Naive thymus-derived CD4-positive, alpha-beta T cell (primary cell): Measurements from ENCODE around the gene SMS. TPM values are rescaled to one million over a fixed set of nuclear protein-coding genes. Genes with fewer than 3 reads are reported as not detected.
A peak's percentile ranks its signal among the peaks of the same experiment; 100 is the strongest.

Source experiments
- ATAC-seq: fragments of 150-1000 bp; cut with Tn5 transposase; 2 replicates; pipeline ENCODE4 v1.10.0; 2021; ENCODE audit warnings: mild to moderate bottlenecking, moderate library complexity
- CTCF ChIA-PET: fragments of 350-600 bp; sonication (Branson Sonifier 250); formaldehyde crosslinking; loops from one replicate; lab custom pipeline; 2021; ENCODE audit warnings: antibody characterized with exemption; lab: Charles Lee
- POLR2A ChIA-PET: fragments of 350-600 bp; sonication (Branson Sonifier 250); formaldehyde crosslinking; loops from one replicate; lab custom pipeline; 2021; ENCODE audit warnings: antibody characterized with exemption, inconsistent platforms; lab: Charles Lee
- DNase-seq, 9 donors: peaks; one replicate each; pipeline versions ENCODE4 v3.0.0 to v3.0.0-alpha.2; 2020 to 2022; ENCODE audit warnings: mixed read lengths in 1 of 9
- H3K27ac ChIP-seq: one replicate; pipeline ENCODE4 v1.7.0; 2013; ENCODE audit warnings: mild to moderate bottlenecking, low read depth, low read length, moderate library complexity
- H3K27me3 ChIP-seq, 2 donors: one replicate each; pipeline ENCODE4 v1.7.0; 2013; ENCODE audit warnings: low read length in 2 of 2, mild to moderate bottlenecking in 2 of 2, moderate library complexity in 2 of 2; ENCODE audit not compliant: control insufficient read depth in 2 of 2, insufficient read depth in 2 of 2
- H3K36me3 ChIP-seq, 3 experiments: 1 replicate in 2 of 3; 2 replicates in 1 of 3; pipeline ENCODE4 v1.7.0; 2013; ENCODE audit warnings: low read length in 3 of 3, mild to moderate bottlenecking in 3 of 3, moderate library complexity in 1 of 3; ENCODE audit not compliant: insufficient read depth in 3 of 3, control insufficient read depth in 2 of 3
- H3K4me1 ChIP-seq, 2 donors: one replicate each; pipeline ENCODE4 v1.7.0; 2013; ENCODE audit warnings: low read length in 2 of 2, mild to moderate bottlenecking in 2 of 2, moderate library complexity in 1 of 2; ENCODE audit not compliant: control insufficient read depth in 2 of 2, insufficient read depth in 2 of 2
- H3K4me3 ChIP-seq: 2 replicates; pipeline ENCODE4 v1.7.0; 2013; ENCODE audit warnings: mild to moderate bottlenecking, low read length
- H3K9me3 ChIP-seq, 3 experiments: 1 replicate in 2 of 3; 2 replicates in 1 of 3; pipeline ENCODE4 v1.7.0; 2013; ENCODE audit warnings: low read length in 3 of 3; ENCODE audit not compliant: control insufficient read depth in 2 of 3
- H3K27ac Mint-ChIP-seq, 9 donors: one replicate each; pipeline ENCODE4 v1.8.0; 2020 to 2022; ENCODE audit warnings: mixed read lengths in 9 of 9, mild to moderate bottlenecking in 8 of 9, moderate library complexity in 5 of 9, inconsistent platforms in 2 of 9
- H3K27me3 Mint-ChIP-seq, 5 donors: one replicate each; pipeline ENCODE4 v1.8.0; 2021 to 2022; ENCODE audit warnings: mixed read lengths in 5 of 5, mild to moderate bottlenecking in 1 of 5
- H3K36me3 Mint-ChIP-seq, 5 donors: one replicate each; pipeline ENCODE4 v1.8.0; 2020 to 2022; ENCODE audit warnings: mixed read lengths in 5 of 5, mild to moderate bottlenecking in 3 of 5, inconsistent platforms in 1 of 5
- H3K4me1 Mint-ChIP-seq, 7 donors: one replicate each; pipeline ENCODE4 v1.8.0; 2020 to 2022; ENCODE audit warnings: mixed read lengths in 7 of 7, mild to moderate bottlenecking in 3 of 7, inconsistent platforms in 1 of 7
- H3K4me3 Mint-ChIP-seq, 10 donors: one replicate each; pipeline ENCODE4 v1.8.0; 2020 to 2022; ENCODE audit warnings: mild to moderate bottlenecking in 10 of 10, mixed read lengths in 10 of 10, moderate library complexity in 6 of 10, inconsistent platforms in 2 of 10
- H3K9me3 Mint-ChIP-seq, 11 donors: one replicate each; pipeline ENCODE4 v1.8.0; 2020 to 2022; ENCODE audit warnings: mixed read lengths in 11 of 11, mild to moderate bottlenecking in 4 of 11, inconsistent platforms in 1 of 11, moderate library complexity in 1 of 11
- intact Hi-C, 2 donors: fragments of 100-400 bp; cut with micrococcal nuclease; formaldehyde crosslinking; loops; one replicate each; pipeline ENCODE4 v1.15.1; 2023
- polyA plus RNA-seq, 2 donors: library from polyadenylated mRNA; unstranded; fragments of 300-500 nt; fragmentation: Illumina TruSeq; gene quantifications; one replicate each; pipeline ENCODE4 v1.2.3, GENCODE V29; 2021
- total RNA-seq, 6 experiments: library from RNA in 5 of 6; stranded (reverse) in 5 of 6; gene quantifications; 1 replicate in 5 of 6; 2 replicates in 1 of 6; pipeline ENCODE4 v1.2.3 and lab custom pipeline; 2021 to 2026

Gene SMS
- total and polyA plus RNA-seq, 7 experiments from 2014 or later = 14.7 to 57.4 (median 20.4) TPM

- ATAC-seq (no peak), DNase-seq (no peak)
- H3K4me1 Mint-ChIP-seq = peaks cover 0 to 2% (median 0%) of the 10 kb centered on the region in 7 donors
- no peaks in the 10 kb centered on the region for H3K27me3 Mint-ChIP-seq
- ChIA-PET CTCF (no interaction called here), POLR2A (no interaction called here)
- intact Hi-C loops = no loop called here
- H3K27ac Mint-ChIP-seq = no peak overlapping the region
- peaks cover 0 to 2% (median 0%) of the 10 kb centered on the region in 11 donors for H3K9me3 Mint-ChIP-seq
- no peak overlapping the region for H3K4me3 Mint-ChIP-seq
- H3K36me3 Mint-ChIP-seq = peaks cover 0 to 1% (median 0%) of the 10 kb centered on the region in 5 donors
- no peaks in the 10 kb centered on the region for H3K36me3 ChIP-seq
- no peaks in the 10 kb centered on the region for H3K4me1 ChIP-seq
- H3K9me3 ChIP-seq = no peaks in the 10 kb centered on the region
- H3K4me3 ChIP-seq = no peak overlapping the region
- no peaks in the 10 kb centered on the region for H3K27me3 ChIP-seq
- H3K27ac ChIP-seq = no peak overlapping the region
Measured at GRCh38 chrX:22021751-22022324, 81.3 kb downstream of the SMS start.

GRCh38 chrX:22024577-22024976, 84.1 kb downstream of the SMS start:
- POLR2A ChIA-PET = no interaction called here

GRCh38 chrX:22025751-22026150, 85.2 kb downstream of the SMS start:
- ChIA-PET POLR2A (no interaction called here), CTCF (interaction anchor here (0.8 kb wide), 1 partner anchor 1517 kb away, joined by 3 read pairs; no protein-coding TSS in a partner anchor)
- DNase-seq (no peak), ATAC-seq (no peak)
- Mint-ChIP-seq H3K9me3 (peaks cover 0 to 5% (median 0%) of the 10 kb centered on the region in 11 donors), H3K27me3 (no peaks in the 10 kb centered on the region), H3K36me3 (peaks cover 0 to 3% (median 0%) of the 10 kb centered on the region in 5 donors), H3K4me1 (peaks cover 0 to 2% (median 0%) of the 10 kb centered on the region in 7 donors), H3K4me3 (no peak overlapping the region), H3K27ac (no peak overlapping the region)
- Histone ChIP-seq H3K4me3 (no peak overlapping the region), H3K36me3 (no peaks in the 10 kb centered on the region), H3K27me3 (no peaks in the 10 kb centered on the region), H3K9me3 (no peaks in the 10 kb centered on the region), H3K4me1 (no peaks in the 10 kb centered on the region), H3K27ac (no peak overlapping the region)
- intact Hi-C loops = no loop called here

More at GRCh38 chrX:22024577-22024976, 84.1 kb downstream of the SMS start:
- ATAC-seq = no peak
- Histone ChIP-seq H3K4me1 (no peaks in the 10 kb centered on the region), H3K27me3 (no peaks in the 10 kb centered on the region), H3K9me3 (no peaks in the 10 kb centered on the region), H3K4me3 (no peak overlapping the region), H3K36me3 (no peaks in the 10 kb centered on the region), H3K27ac (no peak overlapping the region)
- H3K4me3 Mint-ChIP-seq = no peak overlapping the region
- peaks cover 0 to 3% (median 0%) of the 10 kb centered on the region in 5 donors for H3K36me3 Mint-ChIP-seq
- H3K27ac Mint-ChIP-seq = no peak overlapping the region
- no peaks in the 10 kb centered on the region for H3K27me3 Mint-ChIP-seq
- CTCF ChIA-PET = no interaction called here
- no peak for DNase-seq
- H3K4me1 Mint-ChIP-seq = peaks cover 0 to 2% (median 0%) of the 10 kb centered on the region in 7 donors
- intact Hi-C loops = no loop called here
- peaks cover 0 to 3% (median 0%) of the 10 kb centered on the region in 11 donors for H3K9me3 Mint-ChIP-seq

GRCh38 chrX:22026731-22027130, 86.2 kb downstream of the SMS start:
- Mint-ChIP-seq H3K27me3 (no peaks in the 10 kb centered on the region), H3K4me3 (no peak overlapping the region), H3K36me3 (peaks cover 0 to 1% (median 0%) of the 10 kb centered on the region in 5 donors), H3K9me3 (peaks cover 0 to 5% (median 0%) of the 10 kb centered on the region in 11 donors), H3K4me1 (peaks cover 0 to 2% (median 0%) of the 10 kb centered on the region in 7 donors), H3K27ac (no peak overlapping the region)
- no peak for DNase-seq
- ATAC-seq = no peak
- no peaks in the 10 kb centered on the region for H3K9me3 ChIP-seq
- H3K27me3 ChIP-seq = no peaks in the 10 kb centered on the region
- ChIA-PET CTCF (no interaction called here), POLR2A (no interaction called here)
- H3K27ac ChIP-seq = no peak overlapping the region
- H3K36me3 ChIP-seq = no peaks in the 10 kb centered on the region
- intact Hi-C loops = no loop called here
- H3K4me3 ChIP-seq = no peak overlapping the region
- no peaks in the 10 kb centered on the region for H3K4me1 ChIP-seq

GRCh38 chrX:22032084-22032483, 91.6 kb downstream of the SMS start, which contains the start of gene PHEX:
Gene PHEX (plus strand): TSS chrX:22032325. CDS start chrX:22033006, 681 bp downstream.
- Mint-ChIP-seq H3K4me3 (no peak within 1 kb of the TSS), H3K27ac (peak within 1 kb of the TSS in 1 of 9 donors; percentile 20), H3K36me3 (peaks cover 0 to 1% (median 0%) of the 10 kb centered on the region in 5 donors), H3K27me3 (no peaks in the 10 kb centered on the region), H3K9me3 (peaks cover 0 to 4% (median 0%) of the 10 kb centered on the region in 11 donors), H3K4me1 (no peaks in the 10 kb centered on the region)
- Histone ChIP-seq H3K9me3 (no peaks in the 10 kb centered on the region), H3K4me3 (no peak within 1 kb of the TSS), H3K36me3 (no peaks in the 10 kb centered on the region), H3K27ac (no peak within 1 kb of the TSS), H3K27me3 (no peaks in the 10 kb centered on the region), H3K4me1 (no peaks in the 10 kb centered on the region)
- ChIA-PET POLR2A (no interaction called here), CTCF (no interaction called here)
- DNase-seq = no peak
- no peak for ATAC-seq
- intact Hi-C loops = no loop called here

- H3K36me3 ChIP-seq = no peaks in the 10 kb centered on the region
Measured at GRCh38 chrX:22032506-22032905, 92.0 kb downstream of the SMS start.

GRCh38 chrX:22033818-22034217, 93.3 kb downstream of the SMS start:
- no peaks in the 10 kb centered on the region for H3K36me3 Mint-ChIP-seq
- ChIA-PET POLR2A (no interaction called here), CTCF (no interaction called here)
- H3K4me3 Mint-ChIP-seq = no peak overlapping the region
- Histone ChIP-seq H3K27me3 (no peaks in the 10 kb centered on the region), H3K4me3 (no peak overlapping the region), H3K27ac (no peak overlapping the region), H3K9me3 (no peaks in the 10 kb centered on the region), H3K36me3 (no peaks in the 10 kb centered on the region), H3K4me1 (no peaks in the 10 kb centered on the region)
- H3K9me3 Mint-ChIP-seq = peaks cover 0 to 4% (median 0%) of the 10 kb centered on the region in 11 donors
- ATAC-seq = no peak
- no peaks in the 10 kb centered on the region for H3K4me1 Mint-ChIP-seq
- no peaks in the 10 kb centered on the region for H3K27me3 Mint-ChIP-seq
- H3K27ac Mint-ChIP-seq = no peak overlapping the region
- DNase-seq = no peak
- intact Hi-C loops = no loop called here

More at GRCh38 chrX:22032506-22032905, 92.0 kb downstream of the SMS start:
- no peak for DNase-seq
- no peaks in the 10 kb centered on the region for H3K9me3 ChIP-seq
- ChIA-PET POLR2A (no interaction called here), CTCF (no interaction called here)
- H3K27ac Mint-ChIP-seq = no peak overlapping the region
- H3K4me1 ChIP-seq = no peaks in the 10 kb centered on the region
- peaks cover 0 to 1% (median 0%) of the 10 kb centered on the region in 5 donors for H3K36me3 Mint-ChIP-seq
- no peaks in the 10 kb centered on the region for H3K4me1 Mint-ChIP-seq
- intact Hi-C loops = no loop called here
- no peak for ATAC-seq
- H3K27me3 ChIP-seq = no peaks in the 10 kb centered on the region
- H3K9me3 Mint-ChIP-seq = peaks cover 0 to 4% (median 0%) of the 10 kb centered on the region in 11 donors
- H3K4me3 ChIP-seq = no peak overlapping the region
- H3K27me3 Mint-ChIP-seq = no peaks in the 10 kb centered on the region
- no peak overlapping the region for H3K27ac ChIP-seq
- H3K4me3 Mint-ChIP-seq = no peak overlapping the region
